ENCODE measurements around the gene TYW1.
"Not testable (repeated sequence)": the region's sequence is repeated elsewhere in the genome, so short reads cannot be mapped to it uniquely, and the experiment has no call there.

The TYW1 gene

GRCh38 chr7:67189801-67190465 lies 193.3 kb downstream of the TYW1 start:
- DNase-seq (ENCODE audit: low read depth in 3 of 3): not testable (repeated sequence)

DNA sequence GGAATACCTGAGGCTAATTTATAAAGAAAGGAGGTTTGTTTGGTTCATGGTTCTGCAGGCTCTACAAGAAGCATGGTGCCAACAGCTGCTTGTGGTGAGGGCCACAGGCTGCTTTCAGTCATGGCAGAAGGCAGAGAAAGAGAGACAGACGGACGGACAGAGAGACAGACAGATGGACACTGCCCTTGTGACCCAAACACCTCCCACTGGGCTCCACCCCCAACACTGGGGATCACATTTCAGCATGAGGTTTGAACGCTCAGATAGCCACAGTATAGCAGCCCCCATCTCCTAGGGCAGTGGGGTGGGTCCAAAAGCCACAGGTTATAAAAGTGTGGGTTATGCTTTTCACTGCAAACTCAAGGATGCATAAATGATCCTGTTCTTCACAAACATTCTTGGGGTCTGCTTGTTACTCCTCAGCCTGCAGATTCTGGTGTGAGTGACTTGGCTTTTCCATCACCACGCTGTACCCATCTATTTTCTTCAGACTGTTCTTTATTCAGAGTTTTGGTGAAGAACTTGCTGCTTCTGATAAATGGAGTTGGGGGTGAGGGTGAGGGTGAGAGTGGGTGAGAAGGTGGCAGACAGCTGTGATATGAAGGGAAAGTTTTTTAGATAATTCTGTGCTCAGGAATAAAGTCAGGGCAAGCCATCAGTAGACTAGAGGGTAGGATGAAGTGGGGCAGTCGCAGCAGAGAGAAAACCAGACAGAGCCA lies 194.5 kb downstream of the TYW1 start:
- DNase-seq (ENCODE audit: low read depth in 3 of 3): not testable (repeated sequence)

GRCh38 chr7:67192123-67192702 lies 195.6 kb downstream of the TYW1 start:
- DNase-seq (ENCODE audit: low read depth in 3 of 3): not testable (repeated sequence)

DNA sequence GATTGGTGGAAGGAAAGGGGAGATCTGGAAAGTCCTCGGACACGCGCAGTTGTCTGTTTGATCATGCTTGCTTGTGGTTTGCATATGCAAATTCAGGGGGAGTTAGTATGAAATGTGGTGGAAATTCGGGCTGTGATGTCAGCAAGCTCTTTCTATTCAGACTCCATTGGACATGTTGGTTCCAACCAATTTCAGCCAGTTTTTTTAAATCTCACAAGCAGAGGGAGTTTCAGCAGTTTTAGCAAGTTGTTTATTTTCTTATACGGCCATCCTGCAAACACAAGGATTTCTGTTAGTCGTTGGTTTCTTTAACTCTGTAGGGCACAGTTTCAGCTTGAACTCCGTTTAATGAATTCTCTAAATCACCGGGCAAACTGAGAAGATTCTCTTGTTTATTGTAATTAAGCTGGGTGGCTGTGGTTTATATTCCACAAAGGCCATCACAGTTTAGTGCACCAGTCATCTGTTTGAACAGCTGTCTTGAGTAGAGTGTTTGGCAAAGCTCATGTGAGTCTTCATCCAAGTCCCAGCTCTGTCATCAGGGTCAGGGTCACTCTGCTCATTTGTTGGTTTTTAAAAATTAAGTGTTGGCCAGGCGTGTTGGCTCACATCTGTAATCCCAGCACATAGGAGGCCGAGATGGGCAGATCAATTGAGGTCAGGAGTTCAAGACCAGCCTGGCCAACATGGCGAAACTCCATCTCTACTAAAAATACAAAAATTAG lies 196.4 kb downstream of the TYW1 start:
- not testable (repeated sequence) for DNase-seq (ENCODE audit: low read depth in 3 of 3)

GRCh38 chr7:67196176-67196575 lies 199.5 kb downstream of the TYW1 start:
- not testable (repeated sequence) for DNase-seq (ENCODE audit: low read depth in 3 of 3)

DNA sequence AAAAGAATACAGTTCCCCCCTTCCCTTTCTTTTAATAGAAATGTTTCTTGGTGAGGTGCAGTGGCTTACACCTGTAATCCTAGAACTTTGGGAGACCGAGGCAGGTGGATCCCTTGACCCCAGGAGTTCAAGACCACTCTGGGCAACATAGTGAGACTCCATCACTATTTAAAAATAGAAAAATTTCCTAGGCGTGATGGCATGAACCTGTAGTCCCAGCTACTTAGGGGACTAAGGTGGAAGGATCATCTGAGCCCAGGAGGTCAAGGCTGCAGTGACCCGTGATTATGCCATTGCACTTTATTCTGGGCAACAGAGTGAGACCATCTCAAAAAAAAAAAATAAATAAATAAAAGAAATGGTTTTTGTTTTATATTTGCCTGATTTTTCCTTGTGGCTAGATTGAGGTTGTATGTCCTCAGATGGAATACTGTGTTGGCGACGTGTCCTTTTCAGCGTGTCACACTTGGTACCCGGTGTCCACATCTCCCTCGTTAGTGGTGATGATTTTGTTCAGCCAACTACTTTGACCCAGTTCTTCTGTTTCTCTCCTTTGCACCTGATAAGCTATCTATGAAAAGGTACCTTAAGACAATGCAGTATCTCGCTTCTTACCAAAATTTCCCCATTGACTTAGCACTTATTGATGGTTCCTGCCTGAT lies 202.4 kb downstream of the TYW1 start:
- DNase-seq (ENCODE audit: low read depth in 3 of 3): not testable (repeated sequence)

GRCh38 chr7:67205772-67206171 lies 209.1 kb downstream of the TYW1 start:
- not testable (repeated sequence) for DNase-seq (ENCODE audit: low read depth in 3 of 3)

DNA sequence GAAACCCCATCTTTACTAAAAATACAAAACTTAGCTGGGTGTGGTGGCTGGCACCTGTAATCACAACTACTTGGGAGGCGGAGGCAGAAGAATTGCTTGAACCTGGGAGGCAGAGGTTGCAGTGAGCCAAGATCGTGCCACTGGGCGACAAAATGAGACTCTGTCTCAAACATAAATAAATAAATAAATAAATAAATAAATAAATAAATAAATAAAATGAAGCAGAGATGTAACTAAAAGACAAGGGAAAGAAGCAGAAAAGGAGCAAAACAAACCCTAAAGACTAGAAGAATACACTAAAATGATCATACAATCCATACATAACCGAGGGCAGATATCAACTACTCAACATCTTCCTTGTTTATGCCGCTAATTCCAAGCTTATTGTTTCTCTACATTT lies 209.8 kb downstream of the TYW1 start:
- DNase-seq (ENCODE audit: low read depth in 3 of 3): no peak

DNA sequence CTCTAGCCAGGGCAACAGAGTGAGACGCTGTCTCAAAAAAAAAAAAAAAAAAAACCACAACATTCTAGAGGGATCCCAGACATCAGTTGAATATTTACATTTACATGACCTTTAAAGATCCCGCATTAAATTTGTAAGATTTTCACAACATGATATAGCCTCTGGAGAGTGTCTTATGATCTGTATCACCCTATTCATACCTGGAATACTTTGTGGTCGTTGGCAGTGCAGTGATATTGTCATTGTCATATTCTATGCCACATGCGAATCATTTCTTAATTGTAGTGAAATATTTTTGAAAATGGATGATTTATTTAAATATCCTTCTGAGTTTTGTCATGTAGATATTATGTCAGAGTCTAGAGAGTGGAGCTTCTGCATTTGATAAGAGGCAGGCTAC lies 212.0 kb downstream of the TYW1 start:
- not testable (repeated sequence) for DNase-seq (ENCODE audit: low read depth in 3 of 3)

DNA sequence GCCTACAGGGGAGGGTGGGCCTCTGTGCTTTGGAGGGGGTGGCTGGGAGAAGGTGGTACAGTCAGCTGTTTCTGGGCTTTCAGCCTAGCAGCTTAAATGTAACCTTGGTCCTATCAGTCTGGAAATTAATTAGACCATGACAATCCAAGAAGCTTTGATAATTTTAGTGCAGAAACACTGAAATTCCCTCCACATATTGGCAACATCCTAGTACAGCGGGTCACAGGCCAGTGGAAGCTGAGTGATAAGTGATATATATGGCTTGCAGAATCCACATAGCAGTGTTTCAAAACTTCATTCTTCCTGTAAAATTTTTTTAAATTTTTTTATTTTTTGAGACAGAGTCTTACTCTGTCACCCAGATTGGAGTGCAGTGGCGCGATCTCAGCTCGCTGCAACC lies 212.6 kb downstream of the TYW1 start:
- no peak for DNase-seq (ENCODE audit: low read depth in 3 of 3)

DNA sequence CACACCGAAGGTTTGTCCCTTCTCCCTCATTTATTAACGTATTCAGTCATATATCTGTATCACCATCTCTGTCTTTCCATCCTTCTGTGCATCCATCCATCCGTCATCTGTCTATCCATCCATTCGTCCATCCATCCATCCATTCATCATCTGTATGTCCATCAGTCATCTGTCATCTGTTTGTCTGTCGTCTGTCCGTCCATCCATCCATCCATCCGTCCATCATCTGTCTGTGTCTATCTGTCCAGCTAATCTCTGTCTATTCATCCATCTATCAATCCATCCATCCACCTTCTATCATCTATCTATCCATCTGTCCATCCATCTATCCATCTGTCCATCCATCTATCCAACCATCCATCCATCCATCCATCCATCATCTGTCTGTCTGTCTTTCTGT lies 213.9 kb downstream of the TYW1 start:
- DNase-seq (ENCODE audit: low read depth in 3 of 3): no peak

- DNase-seq (ENCODE audit: low read depth in 3 of 3): not testable (repeated sequence)
Observed at GRCh38 chr7:67211650-67212330, 215.2 kb downstream of the TYW1 start.

DNA sequence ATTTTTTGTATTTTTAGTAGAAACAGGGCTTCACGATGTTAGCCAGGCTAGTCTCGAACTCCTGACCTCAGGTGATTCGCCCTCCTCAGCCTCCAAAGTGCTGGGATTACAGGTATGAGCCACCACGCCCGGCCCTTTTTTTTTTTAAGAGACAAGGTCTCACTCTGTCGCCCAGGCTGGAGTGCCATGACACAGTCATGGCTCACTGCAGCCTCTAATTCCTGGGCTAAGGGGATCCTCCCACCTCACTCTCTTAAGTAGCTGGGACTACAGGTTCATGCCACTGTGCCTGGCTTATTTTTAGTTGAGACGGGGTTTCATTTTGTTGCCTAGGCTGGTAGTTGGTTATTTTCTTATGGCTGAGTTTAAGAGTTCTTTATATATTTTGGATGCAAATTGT lies 216.4 kb downstream of the TYW1 start:
- not testable (repeated sequence) for DNase-seq (ENCODE audit: low read depth in 3 of 3)

DNA sequence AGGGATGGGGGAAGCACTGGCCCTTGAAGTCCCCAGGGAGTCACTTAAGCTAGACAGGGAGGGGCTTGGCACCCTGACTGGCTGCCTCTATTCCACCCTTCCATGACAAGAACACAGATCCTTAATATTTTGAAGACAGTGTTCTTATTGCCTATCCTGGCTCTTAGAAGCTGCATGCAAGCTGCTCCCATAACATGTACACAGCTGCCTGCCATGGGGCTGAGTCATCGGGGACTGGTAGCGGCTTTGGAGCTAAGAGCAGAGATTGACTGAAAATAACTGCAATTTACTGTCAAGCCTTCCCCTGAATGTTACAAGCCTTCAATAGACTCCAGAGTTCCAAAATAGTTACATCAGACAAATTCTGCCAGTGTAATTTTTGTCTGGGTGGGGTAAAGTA lies 226.9 kb downstream of the TYW1 start:
- not testable (repeated sequence) for DNase-seq (ENCODE audit: low read depth in 3 of 3)

GRCh38 chr7:67226340-67226907 lies 229.8 kb downstream of the TYW1 start:
- DNase-seq (ENCODE audit: low read depth in 3 of 3): not testable (repeated sequence)

- not testable (repeated sequence) for DNase-seq (ENCODE audit: low read depth in 3 of 3)
Observed at GRCh38 chr7:67226967-67227366, 230.3 kb downstream of the TYW1 start.

DNA sequence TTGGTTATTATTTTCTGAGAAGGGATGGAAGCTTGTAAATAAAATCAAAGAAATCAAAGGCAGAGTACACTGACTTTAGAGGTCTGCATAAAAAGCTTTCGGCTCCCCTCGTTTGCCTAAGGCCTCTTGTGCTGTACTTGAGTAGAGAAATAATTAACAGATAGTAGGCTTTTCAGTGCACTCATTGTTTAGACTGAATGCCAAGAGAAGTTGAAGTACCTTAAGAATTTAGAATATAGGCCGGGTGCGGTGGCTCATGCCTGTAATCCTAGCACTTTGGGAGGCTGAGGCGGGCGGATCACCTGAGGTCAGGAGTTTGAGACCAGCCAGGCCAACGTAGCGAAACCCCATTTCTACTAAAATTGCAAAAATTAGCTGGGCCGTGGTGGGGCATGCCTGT lies 232.4 kb downstream of the TYW1 start:
- DNase-seq (ENCODE audit: low read depth in 3 of 3): not testable (repeated sequence)

GRCh38 chr7:67230029-67230428 lies 233.4 kb downstream of the TYW1 start:
- not testable (repeated sequence) for DNase-seq (ENCODE audit: low read depth in 3 of 3)

DNA sequence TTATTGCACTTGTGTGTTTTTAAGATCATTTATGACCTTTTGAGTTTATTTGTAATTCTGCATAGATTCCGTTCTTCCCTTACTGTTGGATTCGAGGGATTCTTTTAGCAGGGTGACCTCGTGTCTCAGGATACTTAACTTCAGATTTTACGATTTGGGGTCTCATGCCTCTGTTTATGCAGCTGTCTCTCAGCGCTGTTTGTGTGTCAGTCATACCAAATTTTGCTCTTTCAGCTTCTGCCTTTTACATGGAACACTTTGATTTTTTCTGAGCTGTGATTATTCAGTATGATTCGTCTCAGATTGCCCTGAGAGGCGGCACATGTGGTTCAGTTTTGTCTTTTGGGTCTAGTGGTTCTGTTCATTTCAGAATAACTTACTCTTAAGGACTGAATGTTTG lies 236.9 kb downstream of the TYW1 start:
- not testable (repeated sequence) for DNase-seq (ENCODE audit: low read depth in 3 of 3)

GRCh38 chr7:67236216-67236615 lies 239.6 kb downstream of the TYW1 start:
- DNase-seq (ENCODE audit: low read depth in 3 of 3): not testable (repeated sequence)

- DNase-seq (ENCODE audit: low read depth in 3 of 3): not testable (repeated sequence)
Observed at GRCh38 chr7:67242871-67243270, 246.2 kb downstream of the TYW1 start.
